HepG2 (cell line): ENCODE results near the gene DLG2. TPM values are rescaled to one million over a fixed set of nuclear protein-coding genes. Genes with fewer than 3 reads are reported as not detected.
A peak's percentile ranks its signal among the peaks of the same experiment; 100 is the strongest.

ENCODE experiments used
- HINFP ChIP-seq: sonication (generic); formaldehyde crosslinking; IDR thresholded peaks from 2 replicates; pipeline ENCODE4 v1.4.0; 2020; ENCODE audit warnings: low read depth, mild to moderate bottlenecking, missing genetic modification reagents
- ISL2 ChIP-seq: sonication (generic); formaldehyde crosslinking; IDR thresholded peaks from 2 replicates; pipeline ENCODE4 v1.5.0; 2020; ENCODE audit warnings: missing genetic modification reagents
- KDM1A ChIP-seq: IDR thresholded peaks from 2 replicates; pipeline ENCODE4 v1.6.1; 2016; ENCODE audit warnings: missing compliant biosample characterization
- MTA1 ChIP-seq: sonication (generic); formaldehyde crosslinking; IDR thresholded peaks from 2 replicates; pipeline ENCODE4 v1.4.0; 2020; ENCODE audit warnings: missing genetic modification reagents, mild to moderate bottlenecking, borderline replicate concordance
- MTA3 ChIP-seq: sonication (generic); formaldehyde crosslinking; IDR thresholded peaks from 2 replicates; pipeline ENCODE4 v1.4.0; 2020; ENCODE audit warnings: missing genetic modification reagents
- PCBP1 ChIP-seq: fragments of 200-400 bp; formaldehyde crosslinking; IDR thresholded peaks from 2 replicates; pipeline ENCODE4 v1.6.1; 2017; ENCODE audit warnings: mild to moderate bottlenecking, low read depth, low read length, borderline replicate concordance
- PHF5A ChIP-seq: IDR thresholded peaks from one replicate; pipeline ENCODE4 v1.6.1; 2018; ENCODE audit warnings: low read depth, missing genetic modification reagents; ENCODE audit not compliant: unreplicated experiment
- ZBTB21 ChIP-seq: sonication (generic); formaldehyde crosslinking; IDR thresholded peaks from 2 replicates; pipeline ENCODE4 v1.4.0; 2020; ENCODE audit warnings: missing genetic modification reagents
- ZNF12 ChIP-seq: sonication (generic); formaldehyde crosslinking; IDR thresholded peaks from 2 replicates; pipeline ENCODE4 v1.5.0; 2020; ENCODE audit warnings: missing genetic modification reagents
- ZNF564 ChIP-seq: sonication (generic); formaldehyde crosslinking; IDR thresholded peaks from 2 replicates; pipeline ENCODE4 v1.8.1; 2023; ENCODE audit warnings: mild to moderate bottlenecking, missing genetic modification reagents
- ZNF598 ChIP-seq: sonication (generic); formaldehyde crosslinking; IDR thresholded peaks from 2 replicates; pipeline ENCODE4 v1.5.1; 2020; ENCODE audit warnings: mild to moderate bottlenecking, missing genetic modification reagents, borderline replicate concordance
- ZNF615 ChIP-seq: sonication (generic); formaldehyde crosslinking; IDR thresholded peaks from 2 replicates; pipeline ENCODE4 v1.5.0; 2020; ENCODE audit warnings: mild to moderate bottlenecking, missing genetic modification reagents, borderline replicate concordance
- ZNF746 ChIP-seq: sonication (generic); formaldehyde crosslinking; IDR thresholded peaks from 2 replicates; pipeline ENCODE4 v1.8.0; 2022; ENCODE audit warnings: mild to moderate bottlenecking, missing genetic modification reagents
- ZSCAN12 ChIP-seq: sonication (generic); formaldehyde crosslinking; IDR thresholded peaks from 2 replicates; pipeline ENCODE4 v1.9.0; 2021; ENCODE audit warnings: mild to moderate bottlenecking, missing genetic modification reagents
- polyA plus RNA-seq, 8 experiments: library from polyadenylated mRNA; depleted of rRNA in 3 of 8; stranded (reverse) in 7 of 8; unstranded in 1 of 8; fragments of >200 nt; fragmentation: Illumina TruSeq in 4 of 8; extraction: Trizol in 4 of 8; gene quantifications; 2 replicates each; pipeline versions ENCODE4 v1.2.1 to v1.2.3, GENCODE V29; 2011 to 2016; ENCODE audit warnings: low read depth in 4 of 8, missing spikeins in 1 of 8, mixed read lengths in 1 of 8; ENCODE audit not compliant: insufficient read depth in 1 of 8
- total RNA-seq, 5 experiments: library from RNA; depleted of rRNA; stranded (reverse); fragments of >200 nt; fragmentation: Illumina TruSeq; extraction: Trizol; gene quantifications; 2 replicates each; pipeline ENCODE4 v1.2.3, GENCODE V29; 2016; ENCODE audit warnings: low read depth in 1 of 5
- TF ChIP-seq, protein P1 (sequence below): sonication (generic); formaldehyde crosslinking; IDR thresholded peaks from 2 replicates; pipeline ENCODE4 v1.4.0; 2020; ENCODE audit warnings: missing genetic modification reagents
- TF ChIP-seq, protein P2 (sequence below): sonication (generic); formaldehyde crosslinking; IDR thresholded peaks from 2 replicates; pipeline ENCODE4 v1.4.0; 2020; ENCODE audit warnings: missing genetic modification reagents, borderline replicate concordance
- TF ChIP-seq, protein P3 (sequence below): sonication (generic); formaldehyde crosslinking; IDR thresholded peaks from 2 replicates; pipeline ENCODE4 v1.8.0; 2022; ENCODE audit warnings: mild to moderate bottlenecking, missing genetic modification reagents; ENCODE audit not compliant: insufficient replicate concordance
- TF ChIP-seq, protein P4 (sequence below): sonication (generic); formaldehyde crosslinking; IDR thresholded peaks from 2 replicates; pipeline ENCODE4 v1.5.0; 2020; ENCODE audit warnings: missing genetic modification reagents
- TF ChIP-seq, protein P5 (sequence below): sonication (generic); formaldehyde crosslinking; IDR thresholded peaks from 2 replicates; pipeline ENCODE4 v1.5.1; 2020; ENCODE audit warnings: mild to moderate bottlenecking, moderate library complexity, missing genetic modification reagents
- TF ChIP-seq, protein P6 (sequence below): sonication (generic); formaldehyde crosslinking; IDR thresholded peaks from 2 replicates; pipeline ENCODE4 v1.5.1; 2020; ENCODE audit warnings: mild to moderate bottlenecking, missing genetic modification reagents, borderline replicate concordance

DLG2 gene
- total and polyA plus RNA-seq, 2 of the 13 experiments (the other 11 are each of a cell fraction or from before 2014, with no cell fraction given) = 0.46 to 1.0 TPM

- TF ChIP-seq, protein P1, sequence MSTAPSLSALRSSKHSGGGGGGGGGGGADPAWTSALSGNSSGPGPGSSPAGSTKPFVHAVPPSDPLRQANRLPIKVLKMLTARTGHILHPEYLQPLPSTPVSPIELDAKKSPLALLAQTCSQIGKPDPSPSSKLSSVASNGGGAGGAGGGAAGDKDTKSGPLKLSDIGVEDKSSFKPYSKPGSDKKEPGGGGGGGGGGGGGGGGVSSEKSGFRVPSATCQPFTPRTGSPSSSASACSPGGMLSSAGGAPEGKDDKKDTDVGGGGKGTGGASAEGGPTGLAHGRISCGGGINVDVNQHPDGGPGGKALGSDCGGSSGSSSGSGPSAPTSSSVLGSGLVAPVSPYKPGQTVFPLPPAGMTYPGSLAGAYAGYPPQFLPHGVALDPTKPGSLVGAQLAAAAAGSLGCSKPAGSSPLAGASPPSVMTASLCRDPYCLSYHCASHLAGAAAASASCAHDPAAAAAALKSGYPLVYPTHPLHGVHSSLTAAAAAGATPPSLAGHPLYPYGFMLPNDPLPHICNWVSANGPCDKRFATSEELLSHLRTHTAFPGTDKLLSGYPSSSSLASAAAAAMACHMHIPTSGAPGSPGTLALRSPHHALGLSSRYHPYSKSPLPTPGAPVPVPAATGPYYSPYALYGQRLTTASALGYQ (CRISPR knock-in tag) = no peak
- no peak for TF ChIP-seq ZNF746
- no peak for TF ChIP-seq ZNF12 (CRISPR knock-in tag)
- TF ChIP-seq, protein P2, sequence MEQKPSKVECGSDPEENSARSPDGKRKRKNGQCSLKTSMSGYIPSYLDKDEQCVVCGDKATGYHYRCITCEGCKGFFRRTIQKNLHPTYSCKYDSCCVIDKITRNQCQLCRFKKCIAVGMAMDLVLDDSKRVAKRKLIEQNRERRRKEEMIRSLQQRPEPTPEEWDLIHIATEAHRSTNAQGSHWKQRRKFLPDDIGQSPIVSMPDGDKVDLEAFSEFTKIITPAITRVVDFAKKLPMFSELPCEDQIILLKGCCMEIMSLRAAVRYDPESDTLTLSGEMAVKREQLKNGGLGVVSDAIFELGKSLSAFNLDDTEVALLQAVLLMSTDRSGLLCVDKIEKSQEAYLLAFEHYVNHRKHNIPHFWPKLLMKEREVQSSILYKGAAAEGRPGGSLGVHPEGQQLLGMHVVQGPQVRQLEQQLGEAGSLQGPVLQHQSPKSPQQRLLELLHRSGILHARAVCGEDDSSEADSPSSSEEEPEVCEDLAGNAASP (CRISPR knock-in tag) = peak; percentile 37; the same call in 1 of the 2 replicates
- TF ChIP-seq, protein P3, sequence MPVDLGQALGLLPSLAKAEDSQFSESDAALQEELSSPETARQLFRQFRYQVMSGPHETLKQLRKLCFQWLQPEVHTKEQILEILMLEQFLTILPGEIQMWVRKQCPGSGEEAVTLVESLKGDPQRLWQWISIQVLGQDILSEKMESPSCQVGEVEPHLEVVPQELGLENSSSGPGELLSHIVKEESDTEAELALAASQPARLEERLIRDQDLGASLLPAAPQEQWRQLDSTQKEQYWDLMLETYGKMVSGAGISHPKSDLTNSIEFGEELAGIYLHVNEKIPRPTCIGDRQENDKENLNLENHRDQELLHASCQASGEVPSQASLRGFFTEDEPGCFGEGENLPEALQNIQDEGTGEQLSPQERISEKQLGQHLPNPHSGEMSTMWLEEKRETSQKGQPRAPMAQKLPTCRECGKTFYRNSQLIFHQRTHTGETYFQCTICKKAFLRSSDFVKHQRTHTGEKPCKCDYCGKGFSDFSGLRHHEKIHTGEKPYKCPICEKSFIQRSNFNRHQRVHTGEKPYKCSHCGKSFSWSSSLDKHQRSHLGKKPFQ = no peak
- no peak for TF ChIP-seq KDM1A (CRISPR knock-in tag)
- TF ChIP-seq, protein P4, sequence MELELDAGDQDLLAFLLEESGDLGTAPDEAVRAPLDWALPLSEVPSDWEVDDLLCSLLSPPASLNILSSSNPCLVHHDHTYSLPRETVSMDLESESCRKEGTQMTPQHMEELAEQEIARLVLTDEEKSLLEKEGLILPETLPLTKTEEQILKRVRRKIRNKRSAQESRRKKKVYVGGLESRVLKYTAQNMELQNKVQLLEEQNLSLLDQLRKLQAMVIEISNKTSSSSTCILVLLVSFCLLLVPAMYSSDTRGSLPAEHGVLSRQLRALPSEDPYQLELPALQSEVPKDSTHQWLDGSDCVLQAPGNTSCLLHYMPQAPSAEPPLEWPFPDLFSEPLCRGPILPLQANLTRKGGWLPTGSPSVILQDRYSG (CRISPR knock-in tag) = peak; percentile 63; the same call in 1 of the 2 replicates
- TF ChIP-seq, protein P5, sequence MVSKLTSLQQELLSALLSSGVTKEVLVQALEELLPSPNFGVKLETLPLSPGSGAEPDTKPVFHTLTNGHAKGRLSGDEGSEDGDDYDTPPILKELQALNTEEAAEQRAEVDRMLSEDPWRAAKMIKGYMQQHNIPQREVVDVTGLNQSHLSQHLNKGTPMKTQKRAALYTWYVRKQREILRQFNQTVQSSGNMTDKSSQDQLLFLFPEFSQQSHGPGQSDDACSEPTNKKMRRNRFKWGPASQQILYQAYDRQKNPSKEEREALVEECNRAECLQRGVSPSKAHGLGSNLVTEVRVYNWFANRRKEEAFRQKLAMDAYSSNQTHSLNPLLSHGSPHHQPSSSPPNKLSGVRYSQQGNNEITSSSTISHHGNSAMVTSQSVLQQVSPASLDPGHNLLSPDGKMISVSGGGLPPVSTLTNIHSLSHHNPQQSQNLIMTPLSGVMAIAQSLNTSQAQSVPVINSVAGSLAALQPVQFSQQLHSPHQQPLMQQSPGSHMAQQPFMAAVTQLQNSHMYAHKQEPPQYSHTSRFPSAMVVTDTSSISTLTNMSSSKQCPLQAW = no peak
- TF ChIP-seq, protein P6, sequence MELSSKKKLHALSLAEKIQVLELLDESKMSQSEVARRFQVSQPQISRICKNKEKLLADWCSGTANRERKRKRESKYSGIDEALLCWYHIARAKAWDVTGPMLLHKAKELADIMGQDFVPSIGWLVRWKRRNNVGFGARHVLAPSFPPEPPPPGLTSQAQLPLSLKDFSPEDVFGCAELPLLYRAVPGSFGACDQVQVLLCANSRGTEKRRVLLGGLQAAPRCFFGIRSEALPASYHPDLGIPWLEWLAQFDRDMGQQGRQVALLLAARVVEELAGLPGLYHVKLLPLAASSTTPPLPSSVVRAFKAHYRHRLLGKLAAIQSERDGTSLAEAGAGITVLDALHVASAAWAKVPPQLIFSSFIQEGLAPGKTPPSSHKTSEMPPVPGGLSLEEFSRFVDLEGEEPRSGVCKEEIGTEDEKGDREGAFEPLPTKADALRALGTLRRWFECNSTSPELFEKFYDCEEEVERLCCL (CRISPR knock-in tag) = no peak
- no peak for TF ChIP-seq PHF5A (CRISPR knock-in tag)
- no peak for TF ChIP-seq ZNF564 (CRISPR knock-in tag)
- no peak for TF ChIP-seq PCBP1
- no peak for TF ChIP-seq ISL2 (CRISPR knock-in tag)
- no peak for TF ChIP-seq ZNF615 (CRISPR knock-in tag)
- no peak for TF ChIP-seq ZSCAN12 (CRISPR knock-in tag)
- TF ChIP-seq HINFP (CRISPR knock-in tag) = no peak
- no peak for TF ChIP-seq MTA1 (CRISPR knock-in tag)
- TF ChIP-seq ZBTB21 (CRISPR knock-in tag) = no peak
- TF ChIP-seq MTA3 = no peak
- no peak for TF ChIP-seq ZNF598 (CRISPR knock-in tag)
Measured at GRCh38 chr11:84714316-84714780, 912.8 kb downstream of the DLG2 start (continued).
